GM13976 (cell line): ENCODE measurements around the gene TERB1.
A peak's percentile ranks its signal among the peaks of the same experiment; 100 is the strongest.

Experiments used
- DNase-seq: peaks from one replicate; pipeline ENCODE4 v3.0.0; 2012; ENCODE audit warnings: low spot score
- CTCF ChIP-seq: IDR thresholded peaks from 2 replicates; pipeline ENCODE4 v1.5.1; 2012; ENCODE audit warnings: borderline replicate concordance, mild to moderate bottlenecking; ENCODE audit not compliant: insufficient read depth; ENCODE audit errors: extremely low read depth, missing control alignments, control extremely low read depth
- in situ Hi-C: fragments of 300-500 bp; cut with MboI; formaldehyde crosslinking; loops from one replicate; pipeline ENCODE4 v1.12.0; 2022; ENCODE audit warnings: low sequenced_read_pairs, mixed read lengths, inconsistent platforms; ENCODE audit not compliant: unreplicated experiment

Gene TERB1

GRCh38 chr16:66832190-66832589, 30.8 kb upstream of the TERB1 start:
- in situ Hi-C loops: no loop called here
- DNase-seq: no peak
- no peak for TF ChIP-seq CTCF

DNA sequence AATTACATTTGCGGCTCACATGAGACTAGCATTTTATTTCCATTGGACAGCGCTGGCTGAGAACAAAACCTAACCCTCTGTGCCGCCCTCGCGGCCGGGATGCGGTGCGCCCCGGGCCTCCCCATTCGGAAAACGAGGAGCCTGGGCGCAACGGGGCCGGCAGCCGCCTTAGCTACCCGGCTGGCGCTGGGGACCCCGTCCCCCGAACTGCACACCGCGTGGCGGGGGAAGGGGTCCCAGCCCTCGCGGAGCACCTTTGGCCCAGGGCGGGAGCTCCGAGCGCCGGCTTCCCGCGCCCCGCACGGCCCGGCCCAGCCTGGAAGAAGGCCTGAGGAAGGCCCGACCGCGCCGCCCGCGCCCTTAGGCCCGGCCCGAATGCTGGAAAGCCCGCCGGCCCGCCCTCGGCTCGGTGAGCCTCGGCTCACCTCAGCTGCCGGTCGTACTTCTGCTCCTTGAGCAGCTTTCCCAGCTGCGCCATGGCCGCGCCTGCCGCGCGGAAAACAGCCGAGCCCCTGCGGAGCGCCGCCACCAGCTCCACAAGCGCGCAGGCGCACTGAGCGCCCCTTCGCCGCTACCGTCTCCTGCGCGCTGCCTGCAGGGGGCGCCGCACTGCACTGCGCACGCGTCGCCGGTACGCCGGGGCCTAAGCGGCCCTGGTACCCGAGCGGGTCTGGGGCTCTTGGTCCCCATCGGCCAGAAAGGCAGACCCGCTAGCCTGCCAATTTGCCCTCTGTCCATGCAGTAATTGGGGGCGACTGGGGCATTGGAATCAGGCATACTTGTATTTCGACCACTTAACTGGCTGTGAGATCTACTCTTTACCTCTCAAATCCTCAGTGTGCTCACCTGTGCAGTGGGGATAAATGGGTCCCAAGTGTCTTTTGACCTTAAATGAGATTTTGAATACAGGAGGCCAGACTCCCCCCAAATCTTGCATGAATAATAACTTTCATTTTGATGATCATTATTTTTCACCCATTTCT, 29.3 kb upstream of the TERB1 start, which contains the start of gene NAE1:
NAE1 (minus strand) TSS at position 555 of the 983 bp plus-strand sequence; CDS start at position 478, 77 bp downstream.
- in situ Hi-C loops: no loop called here
- peak; percentile 100 for TF ChIP-seq CTCF
- peak; percentile 97 for DNase-seq

- DNase-seq: no peak
- in situ Hi-C loops: no loop called here
- no peak for TF ChIP-seq CTCF
Measured at GRCh38 chr16:66824006-66824405, 22.6 kb upstream of the TERB1 start.

- TF ChIP-seq CTCF: no peak
- no peak for DNase-seq
- in situ Hi-C loops: no loop called here
Measured at GRCh38 chr16:66814734-66815133, 13.3 kb upstream of the TERB1 start.

DNA sequence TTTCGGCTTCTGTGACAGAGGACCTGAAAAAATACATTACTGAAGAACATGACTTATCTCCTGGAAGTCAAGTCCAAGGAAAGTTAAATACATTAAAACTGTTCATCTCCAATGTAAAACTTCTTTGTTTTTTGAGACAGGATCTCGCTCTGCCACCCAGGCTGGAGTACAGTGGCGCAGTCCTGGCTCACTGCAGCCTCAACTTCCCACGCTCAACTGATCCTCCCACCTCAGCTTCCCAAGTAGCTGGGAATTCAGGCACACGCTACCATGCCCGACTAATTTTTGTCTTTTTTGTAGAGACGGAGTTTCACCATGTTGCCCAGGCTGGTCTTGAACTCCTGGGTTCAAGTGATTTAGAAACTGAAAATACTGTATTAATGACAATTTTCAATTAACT, 9.7 kb upstream of the TERB1 start:
- DNase-seq: no peak
- no peak for TF ChIP-seq CTCF
- in situ Hi-C loops: no loop called here

DNA sequence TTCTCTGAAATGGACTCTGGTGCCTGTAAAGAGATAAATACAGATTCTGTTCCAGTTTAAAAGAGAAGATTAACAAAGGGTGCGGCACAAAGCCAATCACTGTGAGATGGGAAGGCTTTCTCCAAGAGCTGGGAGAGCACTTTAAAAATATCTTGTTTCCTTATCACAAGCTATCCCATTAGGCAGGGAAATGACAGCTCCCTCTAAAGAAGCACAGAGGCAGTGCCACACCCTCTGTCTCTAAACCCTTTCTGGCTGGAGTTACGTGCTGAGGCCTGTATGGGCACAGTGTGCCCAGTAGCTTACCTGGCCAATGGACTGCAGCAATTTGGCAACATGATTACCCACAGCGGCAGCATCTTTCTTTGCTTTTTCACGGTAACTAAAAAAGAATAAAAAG, 9.0 kb upstream of the TERB1 start:
- TF ChIP-seq CTCF: no peak
- DNase-seq: no peak
- in situ Hi-C loops: no loop called here

GRCh38 chr16:66809765-66810164, 8.4 kb upstream of the TERB1 start:
- in situ Hi-C loops: no loop called here
- TF ChIP-seq CTCF: no peak

More at GRCh38 chr16:66809765-66810164, 8.4 kb upstream of the TERB1 start:
- no peak for DNase-seq
